Stomach (tissue), 9 donors: ENCODE results near the gene IL16. TPM values are rescaled to one million over a fixed set of nuclear protein-coding genes. Genes with fewer than 3 reads are reported as not detected.

Experiments
- DNase-seq, 2 donors: peaks; one replicate each; pipeline versions ENCODE4 v3.0.0 to v3.0.0-alpha.2; 2013 to 2019
- H3K27ac ChIP-seq, 5 donors: fragments of 200-600 bp in 4 of 5; sonication (generic) in 4 of 5; one replicate each; pipeline ENCODE4 v1.5.1; 2013 to 2019; ENCODE audit warnings: mild to moderate bottlenecking in 1 of 5, moderate library complexity in 1 of 5
- H3K27me3 ChIP-seq, 3 donors: fragments of 200-600 bp; sonication (generic); one replicate each; pipeline ENCODE4 v1.5.1; 2017 to 2019; ENCODE audit warnings: mixed run types in 1 of 3
- H3K36me3 ChIP-seq, 4 donors: fragments of 200-600 bp; sonication (generic); 1 replicate in 3 of 4; 2 replicates in 1 of 4; pipeline ENCODE4 v1.5.1; 2016 to 2019
- H3K4me1 ChIP-seq, 4 donors: fragments of 200-600 bp; sonication (generic); one replicate each; pipeline ENCODE4 v1.5.1; 2016 to 2019
- H3K4me3 ChIP-seq, 4 donors: fragments of 200-600 bp; sonication (generic) in 3 of 4; one replicate each; pipeline ENCODE4 v1.5.1; 2016 to 2019; ENCODE audit warnings: mild to moderate bottlenecking in 1 of 4
- H3K9me3 ChIP-seq, 4 donors: fragments of 200-600 bp; sonication (generic); one replicate each; pipeline ENCODE4 v1.5.1; 2016 to 2019
- CTCF ChIP-seq, 7 experiments: fragments of 450-650 bp in 4 of 7; fragments of 200-600 bp in 3 of 7; sonication (generic) in 3 of 7; IDR thresholded peaks; one replicate each; pipeline ENCODE4 v1.5.1; 2016 to 2019; ENCODE audit warnings: antibody characterized with exemption in 7 of 7, control low read depth in 2 of 7, mild to moderate bottlenecking in 1 of 7
- EP300 ChIP-seq: sonication (generic); formaldehyde crosslinking; IDR thresholded peaks from one replicate; pipeline ENCODE4 v1.6.1; 2017; ENCODE audit warnings: antibody characterized with exemption
- POLR2A ChIP-seq, 4 donors: fragments of 450-650 bp; IDR thresholded peaks; one replicate each; pipeline ENCODE4 v1.6.1; 2016; ENCODE audit warnings: antibody characterized with exemption in 4 of 4, control low read depth in 2 of 4, mild to moderate bottlenecking in 1 of 4, moderate library complexity in 1 of 4
- POLR2AphosphoS5 ChIP-seq, 3 donors: sonication (generic); formaldehyde crosslinking; IDR thresholded peaks; one replicate each; pipeline ENCODE4 v1.6.1; 2016; ENCODE audit warnings: antibody characterized with exemption in 3 of 3
- WGBS, 5 donors: extraction: QIAGEN DNeasy Blood & Tissue Kit in 3 of 5; methylation state at CpG; one replicate each; pipeline versions ENCODE4 v1.1.5 to v1.1.7; 2013 to 2018; 5-methylcytosine and 5-hydroxymethylcytosine counted together
- intact Hi-C: fragments of 100-400 bp; cut with DNase I; formaldehyde crosslinking; loops from one replicate; pipeline ENCODE4 v1.15.1; 2023; ENCODE audit warnings: low total_unique reads
- polyA plus RNA-seq, 3 donors: library from polyadenylated mRNA; stranded (reverse); fragments of 200-250 nt; gene quantifications; one replicate each; pipeline ENCODE4 v1.2.3, GENCODE V29; 2013
- total RNA-seq, 5 donors: library from RNA; depleted of rRNA; stranded (reverse); fragments of >200 nt; gene quantifications; one replicate each; pipeline versions ENCODE4 v1.1.0 to v1.2.3, GENCODE V29; 2014 to 2016
- donor health status: healthy with polysubstance abuse.
- donor health status: Bipolar disorder and iron deficiency.
- donor health status: healthy.

Gene IL16
- total and polyA plus RNA-seq, 8 donors = 4.9 to 21.0 (median 8.7) TPM

GRCh38 chr15:81296673-81297072, 100.0 kb downstream of the IL16 start:
- Histone ChIP-seq H3K4me3 (peak overlapping the region; percentile 31 to 40 (median 39)), H3K36me3 (peaks cover 0 to 47% (median 18%) of the 10 kb centered on the region in 4 donors), H3K27ac (peak overlapping the region; percentile 22 to 82 (median 68)), H3K4me1 (peaks cover 5 to 47% (median 28%) of the 10 kb centered on the region in 4 donors), H3K27me3 (no peaks in the 10 kb centered on the region), H3K9me3 (no peaks in the 10 kb centered on the region)
- WGBS, 5 donors = 43 to 60% (median 55%) methylated on average over 11 of the region's 11 CpGs
- DNase-seq = peak; percentile 61 to 81
- TF ChIP-seq POLR2A (IDR thresholded peaks at IDR 0.05) = no peak
- TF ChIP-seq POLR2AphosphoS5 (IDR thresholded peaks at IDR 0.05) = peak in 2 of 3 donors; percentile 64 to 68
- intact Hi-C loops = no loop called here

- no peak for DNase-seq
- Histone ChIP-seq H3K9me3 (no peaks in the 10 kb centered on the region), H3K36me3 (peaks cover 0 to 51% (median 23%) of the 10 kb centered on the region in 4 donors), H3K4me1 (peaks cover 5 to 47% (median 29%) of the 10 kb centered on the region in 4 donors), H3K27me3 (no peaks in the 10 kb centered on the region), H3K27ac (peak overlapping the region; percentile 22 to 82 (median 68)), H3K4me3 (peak overlapping the region; percentile 31 to 40 (median 39))
- TF ChIP-seq CTCF (IDR thresholded peaks at IDR 0.05) = no peak
- 24 to 55% (median 47%) methylated on average over 3 of the region's 3 CpGs for WGBS, 5 donors
- intact Hi-C loops = no loop called here
These were observed 100.5 kb downstream of the IL16 start for GRCh38 chr15:81297147-81297572.

- Histone ChIP-seq H3K9me3 (no peaks in the 10 kb centered on the region), H3K36me3 (peaks cover 4 to 52% (median 29%) of the 10 kb centered on the region in 4 donors), H3K4me1 (peaks cover 5 to 50% (median 34%) of the 10 kb centered on the region in 4 donors), H3K27me3 (no peaks in the 10 kb centered on the region), H3K4me3 (peak overlapping the region; percentile 31 to 40 (median 39)), H3K27ac (peak overlapping the region in 4 of 5 donors; percentile 60 to 82 (median 74))
- 66 to 84% (median 73%) methylated on average over 3 to 4 of the region's 4 CpGs for WGBS, 5 donors
- TF ChIP-seq EP300 (no peak), POLR2A (IDR thresholded peaks at IDR 0.05) (no peak), POLR2AphosphoS5 (IDR thresholded peaks at IDR 0.05) (no peak), CTCF (IDR thresholded peaks at IDR 0.05) (no peak)
- intact Hi-C loops = no loop called here
- no peak for DNase-seq
These were observed 101.2 kb downstream of the IL16 start for GRCh38 chr15:81297603-81298575.

- WGBS, 5 donors = 51 to 70% (median 56%) methylated on average over 6 of the region's 6 CpGs
These were observed 101.9 kb downstream of the IL16 start for GRCh38 chr15:81298611-81299010.

More at GRCh38 chr15:81298611-81299010, 101.9 kb downstream of the IL16 start:
- Histone ChIP-seq H3K4me1 (peaks cover 5 to 50% (median 37%) of the 10 kb centered on the region in 4 donors), H3K36me3 (peaks cover 4 to 57% (median 34%) of the 10 kb centered on the region in 4 donors), H3K27ac (peak overlapping the region in 4 of 5 donors; percentile 54 to 82 (median 74)), H3K27me3 (no peaks in the 10 kb centered on the region), H3K9me3 (no peaks in the 10 kb centered on the region), H3K4me3 (peak overlapping the region; percentile 31 to 40 (median 39))
- intact Hi-C loops = no loop called here
- no peak for DNase-seq
- TF ChIP-seq CTCF (IDR thresholded peaks at IDR 0.05) (no peak), EP300 (no peak), POLR2A (IDR thresholded peaks at IDR 0.05) (no peak), POLR2AphosphoS5 (IDR thresholded peaks at IDR 0.05) (no peak)
